ENCODE results near the gene WNT3. TPM values are rescaled to one million over a fixed set of nuclear protein-coding genes. Genes with fewer than 3 reads are reported as not detected.

WNT3 gene
- total and polyA plus RNA-seq, 2 donors (not counting 3 experiments of a cell fraction or from before 2014, with no cell fraction given): 1.4 to 2.1 TPM

- Histone ChIP-seq H3K4me2 (ENCODE audit: insufficient read depth, low read length) (no peak overlapping the region), H3K79me2 (ENCODE audit: control insufficient read depth, insufficient read depth, low read length) (no peaks in the 10 kb centered on the region), H3K4me1 (ENCODE audit: control insufficient read depth, extremely low read depth, insufficient read depth, low read length) (no peaks in the 10 kb centered on the region), H3K9ac (replicated peaks; ENCODE audit: extremely low read depth, insufficient read depth, low read length) (no peak overlapping the region), H3K27ac (ENCODE audit: insufficient read depth, low read depth, low read length) (no peak overlapping the region), H3K4me3 (replicated peaks in 1 of 3; ENCODE audit: insufficient read depth in 1 of 3, low read depth in 1 of 3, low read length in 3 of 3) (no peak overlapping the region), H2AFZ (ENCODE audit: low read depth, low read length) (no peak overlapping the region), H4K20me1 (replicated peaks; ENCODE audit: control insufficient read depth, extremely low read depth, insufficient read depth, low read length) (no peaks in the 10 kb centered on the region), H3K36me3 (ENCODE audit: control insufficient read depth in 2 of 2, extremely low read depth in 1 of 2, insufficient read depth in 2 of 2, low read length in 2 of 2) (no peaks in the 10 kb centered on the region), H3K27me3 (ENCODE audit: control insufficient read depth in 2 of 2, insufficient read depth in 2 of 2, low read length in 2 of 2) (peaks cover 0 to 3% of the 10 kb centered on the region in 2 experiments), H3K9me1 (replicated peaks; ENCODE audit: control insufficient read depth, extremely low read depth, insufficient read depth, low read length) (no peaks in the 10 kb centered on the region), H3K9me3 (replicated peaks; ENCODE audit: control insufficient read depth, insufficient read depth, low read length) (no peaks in the 10 kb centered on the region)
- FAIRE-seq (no peak), DNase-seq (ENCODE audit: low read depth, low spot score) (no peak)
- BruUV-seq (replicated peaks): no TSS peak
- CTCF ChIA-PET: interaction anchor here (2.4 kb wide), 1 partner anchor 47 kb away, joined by 6 read pairs; no protein-coding TSS in a partner anchor
- dilution Hi-C loops (cut with MboI; ENCODE audit: extremely low pct_ligation_motif_present, low sequenced_read_pairs) (no loop called here), intact Hi-C loops (cut with micrococcal nuclease) (loop anchor here (10.0 kb wide), 1 partner anchor 47 kb away; no protein-coding TSS in a partner anchor)
- TF ChIP-seq GATA2 (IDR thresholded peaks at IDR 0.05; ENCODE audit: insufficient read depth, insufficient read length, low read depth, low read length) (no peak), EZH2 (IDR thresholded peaks at IDR 0.05; ENCODE audit: borderline replicate concordance, low read depth, low read length, severe bottlenecking) (no peak), JUN (IDR thresholded peaks at IDR 0.05; ENCODE audit: borderline replicate concordance, insufficient read depth, insufficient read length, low read depth) (no peak), POLR2A (IDR thresholded peaks at IDR 0.05; ENCODE audit: low read depth, low read length) (no peak), FOS (IDR thresholded peaks at IDR 0.05; ENCODE audit: borderline replicate concordance, insufficient read depth, low read length) (no peak), MAX (IDR thresholded peaks at IDR 0.05; ENCODE audit: insufficient read depth, insufficient read length) (no peak), CTCF (IDR thresholded peaks at IDR 0.05; ENCODE audit: extremely low read depth in 1 of 2, insufficient read depth in 1 of 2, low read depth in 1 of 2, low read length in 2 of 2) (no peak), POLR2AphosphoS5 (IDR thresholded peaks at IDR 0.05; ENCODE audit: insufficient read depth, low read depth, low read length) (no peak), MYC (IDR thresholded peaks at IDR 0.05; ENCODE audit: low read depth, low read length) (no peak)
- POLR2A ChIA-PET: no interaction called here
Measured at GRCh38 chr17:46788300-46788699, 30.2 kb downstream of the WNT3 start.

Data from endothelial cell of umbilical vein (primary cell).